ENCODE results near the gene SORCS2.

DNA sequence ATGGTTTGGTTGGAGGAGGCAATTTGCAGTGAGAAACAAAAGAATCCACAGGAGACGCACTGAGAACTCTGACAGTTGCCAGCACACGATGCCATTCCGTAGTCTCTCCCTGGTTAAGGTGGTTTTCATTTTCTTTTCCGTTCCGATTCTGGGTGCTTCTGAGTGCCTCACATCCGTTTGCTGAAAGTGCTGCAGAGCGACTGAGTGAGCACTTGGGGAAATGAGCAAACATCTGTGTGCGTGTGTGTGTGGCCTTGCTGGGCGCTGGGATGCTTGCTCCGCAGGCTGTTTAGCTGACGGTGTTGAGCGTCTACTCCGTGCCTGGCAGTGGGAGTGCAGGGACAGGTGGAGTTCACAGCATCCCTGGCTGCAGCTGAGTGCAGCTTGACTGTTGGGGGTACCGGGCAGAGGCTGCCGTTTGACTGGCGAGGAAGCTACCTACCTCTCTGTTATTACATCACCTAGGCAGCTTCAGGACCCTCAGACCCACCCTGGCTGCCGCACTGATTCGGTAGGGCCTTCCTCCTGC is 49.3 kb downstream of the SORCS2 start:
- TF ChIP-seq, protein P1, sequence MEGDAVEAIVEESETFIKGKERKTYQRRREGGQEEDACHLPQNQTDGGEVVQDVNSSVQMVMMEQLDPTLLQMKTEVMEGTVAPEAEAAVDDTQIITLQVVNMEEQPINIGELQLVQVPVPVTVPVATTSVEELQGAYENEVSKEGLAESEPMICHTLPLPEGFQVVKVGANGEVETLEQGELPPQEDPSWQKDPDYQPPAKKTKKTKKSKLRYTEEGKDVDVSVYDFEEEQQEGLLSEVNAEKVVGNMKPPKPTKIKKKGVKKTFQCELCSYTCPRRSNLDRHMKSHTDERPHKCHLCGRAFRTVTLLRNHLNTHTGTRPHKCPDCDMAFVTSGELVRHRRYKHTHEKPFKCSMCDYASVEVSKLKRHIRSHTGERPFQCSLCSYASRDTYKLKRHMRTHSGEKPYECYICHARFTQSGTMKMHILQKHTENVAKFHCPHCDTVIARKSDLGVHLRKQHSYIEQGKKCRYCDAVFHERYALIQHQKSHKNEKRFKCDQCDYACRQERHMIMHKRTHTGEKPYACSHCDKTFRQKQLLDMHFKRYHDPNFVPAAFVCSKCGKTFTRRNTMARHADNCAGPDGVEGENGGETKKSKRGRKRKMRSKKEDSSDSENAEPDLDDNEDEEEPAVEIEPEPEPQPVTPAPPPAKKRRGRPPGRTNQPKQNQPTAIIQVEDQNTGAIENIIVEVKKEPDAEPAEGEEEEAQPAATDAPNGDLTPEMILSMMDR (conservative IDR thresholded peaks at IDR 0.05; ENCODE audit: low read depth, low read length): no peak
- TF ChIP-seq EZH2 (IDR thresholded peaks at IDR 0.05; ENCODE audit: borderline replicate concordance, low read depth, low read length, poor library complexity, severe bottlenecking): no peak

Data from A673 (cell line).